Measurements from ENCODE around the gene C9orf50. TPM values are rescaled to one million over a fixed set of nuclear protein-coding genes. Genes with fewer than 3 reads are reported as not detected.

Gene C9orf50
- polyA plus RNA-seq, 2 of the 4 experiments (the other 2 are of a cell fraction) = 0.05 to 0.10 TPM

DNA sequence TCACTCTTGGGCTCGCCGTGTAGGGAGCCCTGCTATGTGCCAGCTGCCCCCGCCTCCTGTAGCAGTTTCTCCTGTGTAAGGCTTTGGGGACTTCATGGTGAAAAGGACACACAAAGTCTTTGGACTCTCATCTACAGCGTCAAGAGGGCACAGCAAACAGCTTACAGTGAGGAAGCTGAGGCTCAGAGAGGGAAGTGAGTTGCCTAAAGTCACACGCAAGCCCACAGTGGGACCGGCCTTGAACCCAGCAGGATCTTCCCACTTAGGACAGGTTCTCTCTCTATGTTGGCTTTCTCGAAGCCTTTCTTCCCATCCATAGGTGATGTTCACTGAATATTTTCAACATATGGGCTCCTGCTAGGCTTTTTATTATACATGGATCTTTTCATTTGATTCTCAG, 34.8 kb upstream of the C9orf50 start:
- H3K4me3 ChIP-seq = no peak overlapping the region
- TF ChIP-seq KDM1A (IDR thresholded peaks at IDR 0.05; ENCODE audit: low read depth) = no peak
- TF ChIP-seq TFCP2L1 (CRISPR knock-in tag; IDR thresholded peaks at IDR 0.05) = no peak
- TF ChIP-seq, protein P1, sequence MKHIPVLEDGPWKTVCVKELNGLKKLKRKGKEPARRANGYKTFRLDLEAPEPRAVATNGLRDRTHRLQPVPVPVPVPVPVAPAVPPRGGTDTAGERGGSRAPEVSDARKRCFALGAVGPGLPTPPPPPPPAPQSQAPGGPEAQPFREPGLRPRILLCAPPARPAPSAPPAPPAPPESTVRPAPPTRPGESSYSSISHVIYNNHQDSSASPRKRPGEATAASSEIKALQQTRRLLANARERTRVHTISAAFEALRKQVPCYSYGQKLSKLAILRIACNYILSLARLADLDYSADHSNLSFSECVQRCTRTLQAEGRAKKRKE (CRISPR knock-in tag; IDR thresholded peaks at IDR 0.05; ENCODE audit: low read depth) = no peak
- ChIA-PET CTCF (interaction anchor here (0.9 to 5.6 kb wide), 12 partner anchors 9 to 135 kb away, joined by 3 to 37 read pairs (median 5); partner anchors contain the start of gene ASB6), POLR2A (no interaction called here)
- ATAC-seq (no peak), DNase-seq (ENCODE audit: low read depth in 1 of 2, low spot score in 1 of 2) (no peak), FAIRE-seq (no peak)
- H3K9me3 ChIP-seq = no peaks in the 10 kb centered on the region
- H3K4me2 ChIP-seq = no peak overlapping the region
- peak overlapping the region in 1 of 2 experiments; percentile 47; a peak in 1 of 6 replicates for H3K27ac ChIP-seq
- H3K4me1 ChIP-seq = peaks cover 20% of the 10 kb centered on the region
- 89% methylated on average over 7 of the region's 7 CpGs for WGBS (ENCODE audit: missing lambda C conversion rate)

DNA sequence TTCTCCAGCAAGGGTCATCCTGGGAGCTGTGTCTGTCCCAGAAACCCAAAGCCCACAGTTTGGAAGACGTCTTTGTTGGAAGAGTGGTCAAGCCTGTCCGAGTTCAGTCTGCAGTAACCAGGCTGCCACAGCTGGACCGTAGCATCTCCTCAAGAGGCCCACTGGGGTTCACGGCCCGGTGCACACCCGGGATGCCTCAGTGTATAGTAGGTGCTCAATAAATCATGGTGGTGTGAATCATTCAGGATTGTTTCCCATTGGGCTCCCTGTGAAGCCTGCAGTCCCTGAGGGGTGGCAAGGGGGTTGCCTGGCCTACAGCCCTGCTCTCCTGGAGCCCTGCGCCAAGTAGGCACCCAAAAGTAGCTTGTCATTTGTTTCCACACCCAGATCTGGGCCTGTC, 34.3 kb upstream of the C9orf50 start:
- ATAC-seq (no peak), FAIRE-seq (no peak), DNase-seq (ENCODE audit: low read depth in 1 of 2, low spot score in 1 of 2) (no peak)
- ChIA-PET POLR2A (no interaction called here), CTCF (interaction anchor here (1.2 to 5.6 kb wide), 8 partner anchors 9 to 135 kb away, joined by 4 to 37 read pairs (median 6); partner anchors contain the start of gene ASB6)
- Histone ChIP-seq H3K4me2 (no peak overlapping the region), H3K4me3 (no peak overlapping the region), H3K9me3 (no peaks in the 10 kb centered on the region), H3K4me1 (peaks cover 24% of the 10 kb centered on the region), H3K27ac (peak overlapping the region in 1 of 2 experiments; percentile 47; a peak in 1 of 6 replicates)
- 89% methylated on average over 7 of the region's 7 CpGs for WGBS (ENCODE audit: missing lambda C conversion rate)
- TF ChIP-seq, protein P2, sequence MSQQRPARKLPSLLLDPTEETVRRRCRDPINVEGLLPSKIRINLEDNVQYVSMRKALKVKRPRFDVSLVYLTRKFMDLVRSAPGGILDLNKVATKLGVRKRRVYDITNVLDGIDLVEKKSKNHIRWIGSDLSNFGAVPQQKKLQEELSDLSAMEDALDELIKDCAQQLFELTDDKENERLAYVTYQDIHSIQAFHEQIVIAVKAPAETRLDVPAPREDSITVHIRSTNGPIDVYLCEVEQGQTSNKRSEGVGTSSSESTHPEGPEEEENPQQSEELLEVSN (IDR thresholded peaks at IDR 0.05; ENCODE audit: borderline replicate concordance, low read depth) = no peak

DNA sequence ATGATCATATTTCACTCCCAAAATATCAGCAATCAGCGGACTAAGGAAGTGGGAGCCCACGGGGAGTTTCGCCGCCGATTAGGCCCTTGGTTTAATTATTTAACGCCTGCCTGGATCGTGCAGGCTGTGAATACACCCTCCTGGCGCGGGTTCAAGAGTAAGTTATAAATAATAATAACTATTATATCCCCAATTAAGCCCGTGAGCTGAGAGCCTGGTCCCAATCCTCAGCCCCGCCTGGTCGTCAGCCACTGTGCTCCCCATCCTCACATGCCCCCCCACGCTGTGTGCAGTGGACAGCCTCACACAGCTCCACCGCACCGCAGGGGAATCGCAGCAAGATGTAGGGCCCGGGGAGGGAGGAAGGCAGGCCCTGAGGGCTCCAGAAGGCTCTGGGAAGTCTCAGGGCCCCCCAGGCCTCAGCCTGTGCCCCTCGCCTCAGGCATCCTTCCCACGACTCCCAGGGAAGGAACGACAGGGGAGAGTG, 33.7 kb upstream of the C9orf50 start:
- DNase-seq (ENCODE audit: low read depth in 1 of 2, low spot score in 1 of 2) = no peak
- Histone ChIP-seq H3K4me3 (no peak overlapping the region), H3K27ac (no peak overlapping the region), H3K4me1 (peaks cover 24% of the 10 kb centered on the region), H3K9me3 (no peaks in the 10 kb centered on the region), H3K4me2 (no peak overlapping the region)
- ChIA-PET POLR2A (no interaction called here), CTCF (interaction anchor here (1.2 to 5.6 kb wide), 4 partner anchors 8 to 83 kb away, joined by 4 to 37 read pairs (median 12); partner anchors contain the start of gene ASB6)
- no peak for ATAC-seq
- no peak for FAIRE-seq
- WGBS (ENCODE audit: missing lambda C conversion rate) = 86% methylated on average over 18 of the region's 20 CpGs
- no peak for TF ChIP-seq KDM1A (IDR thresholded peaks at IDR 0.05; ENCODE audit: low read depth)
- no peak for TF ChIP-seq ZNF302 (CRISPR knock-in tag; IDR thresholded peaks at IDR 0.05)
- no peak for TF ChIP-seq RNF2 (IDR thresholded peaks at IDR 0.05; ENCODE audit: borderline replicate concordance, low read depth)
- no peak for TF ChIP-seq NPAS2 (CRISPR knock-in tag; IDR thresholded peaks at IDR 0.05; ENCODE audit: borderline replicate concordance)
- no peak for TF ChIP-seq EHF (CRISPR knock-in tag; IDR thresholded peaks at IDR 0.05)
- no peak for TF ChIP-seq JUN (IDR thresholded peaks at IDR 0.05)
- no peak for TF ChIP-seq TFCP2L1 (CRISPR knock-in tag; IDR thresholded peaks at IDR 0.05)
- TF ChIP-seq KDM5A (IDR thresholded peaks at IDR 0.05) = no peak
- no peak for TF ChIP-seq SMC3 (IDR thresholded peaks at IDR 0.05)
- TF ChIP-seq POLR2A (IDR thresholded peaks at IDR 0.05; ENCODE audit: low read length) = no peak
- TF ChIP-seq JUNB (IDR thresholded peaks at IDR 0.05) = no peak
- TF ChIP-seq FOXS1 (CRISPR knock-in tag; IDR thresholded peaks at IDR 0.05) = no peak
- no peak for TF ChIP-seq GATA3 (IDR thresholded peaks at IDR 0.05; ENCODE audit: borderline replicate concordance)
- no peak for TF ChIP-seq RCOR1 (IDR thresholded peaks at IDR 0.05; ENCODE audit: low read depth, low read length)

DNA sequence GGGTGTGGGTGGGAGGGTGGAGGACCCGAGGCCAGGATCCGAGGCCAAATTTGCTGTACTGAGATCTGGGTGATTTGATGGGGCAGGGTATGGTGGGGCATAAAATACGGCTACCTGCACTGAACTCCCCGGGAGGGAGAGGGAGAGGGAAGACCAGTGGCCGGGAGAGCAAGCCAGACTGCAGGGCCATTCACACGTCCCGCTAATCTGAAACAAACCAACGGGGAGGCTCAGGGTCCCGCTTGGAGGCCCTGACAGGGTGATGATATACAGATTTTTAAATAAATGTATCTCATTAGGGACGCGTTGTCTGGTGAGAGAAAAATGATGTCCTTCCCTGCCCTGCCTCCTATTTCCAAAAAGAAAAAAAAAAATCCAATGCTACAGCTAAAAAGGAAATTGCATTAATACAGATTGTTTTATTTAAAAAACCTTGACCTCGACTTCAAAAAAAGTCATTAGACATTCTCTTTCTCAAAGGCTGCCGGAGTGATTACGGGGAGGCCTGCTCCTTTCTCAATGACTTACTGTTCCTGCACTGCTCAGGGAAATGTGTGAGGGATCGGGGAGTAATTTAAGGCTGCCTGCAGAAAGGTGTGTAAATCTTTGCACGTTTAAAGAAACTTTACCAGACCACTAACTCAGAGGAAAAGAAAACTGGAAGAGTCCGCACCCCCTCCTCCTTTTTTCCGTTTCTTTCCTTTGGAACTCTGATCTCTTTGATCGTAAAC, 33.1 kb upstream of the C9orf50 start:
- ATAC-seq = no peak
- 81% methylated on average over 19 of the region's 19 CpGs for WGBS (ENCODE audit: missing lambda C conversion rate)
- ChIA-PET CTCF (interaction anchor here (1.5 to 4.4 kb wide), 3 partner anchors 11 to 84 kb away, joined by 4 to 24 read pairs (median 20); partner anchors contain the start of gene ASB6), POLR2A (no interaction called here)
- Histone ChIP-seq H3K4me2 (no peak overlapping the region), H3K27ac (no peak overlapping the region), H3K4me3 (no peak overlapping the region), H3K4me1 (peaks cover 24% of the 10 kb centered on the region), H3K9me3 (no peaks in the 10 kb centered on the region)
- FAIRE-seq = no peak
- DNase-seq (ENCODE audit: low read depth in 1 of 2, low spot score in 1 of 2) = no peak
- TF ChIP-seq FOSL2 (IDR thresholded peaks at IDR 0.05) (no peak), FOSL2 (CRISPR knock-in tag; IDR thresholded peaks at IDR 0.05) (no peak), ZNF302 (CRISPR knock-in tag; IDR thresholded peaks at IDR 0.05) (no peak), HOXB13 (CRISPR knock-in tag; IDR thresholded peaks at IDR 0.05; ENCODE audit: low read depth) (no peak), NPAS2 (CRISPR knock-in tag; IDR thresholded peaks at IDR 0.05; ENCODE audit: borderline replicate concordance) (no peak), ESRRA (IDR thresholded peaks at IDR 0.05; ENCODE audit: borderline replicate concordance, low read length) (no peak), NFE2L2 (conservative IDR thresholded peaks at IDR 0.05; ENCODE audit: low read length) (no peak), EP300 (IDR thresholded peaks at IDR 0.05) (no peak), HDAC2 (IDR thresholded peaks at IDR 0.05) (no peak), EHF (CRISPR knock-in tag; IDR thresholded peaks at IDR 0.05) (no peak)
- TF ChIP-seq, protein P3, sequence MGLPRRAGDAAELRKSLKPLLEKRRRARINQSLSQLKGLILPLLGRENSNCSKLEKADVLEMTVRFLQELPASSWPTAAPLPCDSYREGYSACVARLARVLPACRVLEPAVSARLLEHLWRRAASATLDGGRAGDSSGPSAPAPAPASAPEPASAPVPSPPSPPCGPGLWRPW (IDR thresholded peaks at IDR 0.05) = no peak
- TF ChIP-seq, protein P1 (CRISPR knock-in tag; IDR thresholded peaks at IDR 0.05; ENCODE audit: low read depth) = no peak

Data from A549 (cell line).